NT2/D1 (cell line): ENCODE data around the gene SIRT4.

Experiments used
- YY1 ChIP-seq: IDR thresholded peaks from 2 replicates; pipeline ENCODE4 v1.6.1; 2011; ENCODE audit not compliant: insufficient read length, insufficient read depth
- ZNF274 ChIP-seq: IDR thresholded peaks from 2 replicates; pipeline ENCODE4 v1.6.1; 2011; ENCODE audit warnings: mild to moderate bottlenecking, low read depth, low read length

GRCh38 chr12:120314220-120314619 is 12.1 kb downstream of the SIRT4 start:
- TF ChIP-seq YY1 (no peak), ZNF274 (no peak)
